LNCaP clone FGC (cell line): ENCODE data around the gene TENM4.

ENCODE experiments used
- DNase-seq: peaks from one replicate; pipeline ENCODE4 v3.0.0-alpha.2; 2011; ENCODE audit warnings: low read depth
- H3K4me3 ChIP-seq: 2 replicates; pipeline ENCODE4 v1.5.1; 2011; ENCODE audit warnings: mild to moderate bottlenecking, low read depth, low read length, control low read depth
- TF ChIP-seq, protein P1 (sequence below): IDR thresholded peaks from 2 replicates; pipeline ENCODE4 v1.5.1; 2012; ENCODE audit warnings: mild to moderate bottlenecking; ENCODE audit not compliant: control insufficient read depth, insufficient read depth; ENCODE audit errors: extremely low read depth

The TENM4 gene

DNA sequence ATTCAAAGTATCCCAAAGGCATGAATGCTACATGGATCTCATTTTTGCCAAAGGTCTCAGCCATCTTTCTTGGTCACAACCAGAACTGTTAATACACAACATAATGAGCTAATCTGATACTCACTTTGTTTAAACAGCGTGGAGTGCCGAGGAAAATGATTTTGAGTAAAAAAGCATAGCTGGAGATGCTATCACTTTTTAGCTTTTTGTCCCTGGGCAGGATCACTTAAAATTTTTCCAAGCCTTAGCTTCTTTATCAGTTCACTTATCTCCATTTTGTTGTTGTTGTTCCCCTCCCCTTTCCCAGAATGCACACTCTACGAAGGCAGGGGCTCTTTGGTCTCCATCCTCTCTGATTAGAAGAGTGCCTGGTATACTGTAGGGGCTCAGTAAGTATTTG lies 636.8 kb downstream of the TENM4 start:
- H3K4me3 ChIP-seq = no peak overlapping the region
- DNase-seq = no peak
- TF ChIP-seq, protein P1, sequence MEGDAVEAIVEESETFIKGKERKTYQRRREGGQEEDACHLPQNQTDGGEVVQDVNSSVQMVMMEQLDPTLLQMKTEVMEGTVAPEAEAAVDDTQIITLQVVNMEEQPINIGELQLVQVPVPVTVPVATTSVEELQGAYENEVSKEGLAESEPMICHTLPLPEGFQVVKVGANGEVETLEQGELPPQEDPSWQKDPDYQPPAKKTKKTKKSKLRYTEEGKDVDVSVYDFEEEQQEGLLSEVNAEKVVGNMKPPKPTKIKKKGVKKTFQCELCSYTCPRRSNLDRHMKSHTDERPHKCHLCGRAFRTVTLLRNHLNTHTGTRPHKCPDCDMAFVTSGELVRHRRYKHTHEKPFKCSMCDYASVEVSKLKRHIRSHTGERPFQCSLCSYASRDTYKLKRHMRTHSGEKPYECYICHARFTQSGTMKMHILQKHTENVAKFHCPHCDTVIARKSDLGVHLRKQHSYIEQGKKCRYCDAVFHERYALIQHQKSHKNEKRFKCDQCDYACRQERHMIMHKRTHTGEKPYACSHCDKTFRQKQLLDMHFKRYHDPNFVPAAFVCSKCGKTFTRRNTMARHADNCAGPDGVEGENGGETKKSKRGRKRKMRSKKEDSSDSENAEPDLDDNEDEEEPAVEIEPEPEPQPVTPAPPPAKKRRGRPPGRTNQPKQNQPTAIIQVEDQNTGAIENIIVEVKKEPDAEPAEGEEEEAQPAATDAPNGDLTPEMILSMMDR = no peak

DNA sequence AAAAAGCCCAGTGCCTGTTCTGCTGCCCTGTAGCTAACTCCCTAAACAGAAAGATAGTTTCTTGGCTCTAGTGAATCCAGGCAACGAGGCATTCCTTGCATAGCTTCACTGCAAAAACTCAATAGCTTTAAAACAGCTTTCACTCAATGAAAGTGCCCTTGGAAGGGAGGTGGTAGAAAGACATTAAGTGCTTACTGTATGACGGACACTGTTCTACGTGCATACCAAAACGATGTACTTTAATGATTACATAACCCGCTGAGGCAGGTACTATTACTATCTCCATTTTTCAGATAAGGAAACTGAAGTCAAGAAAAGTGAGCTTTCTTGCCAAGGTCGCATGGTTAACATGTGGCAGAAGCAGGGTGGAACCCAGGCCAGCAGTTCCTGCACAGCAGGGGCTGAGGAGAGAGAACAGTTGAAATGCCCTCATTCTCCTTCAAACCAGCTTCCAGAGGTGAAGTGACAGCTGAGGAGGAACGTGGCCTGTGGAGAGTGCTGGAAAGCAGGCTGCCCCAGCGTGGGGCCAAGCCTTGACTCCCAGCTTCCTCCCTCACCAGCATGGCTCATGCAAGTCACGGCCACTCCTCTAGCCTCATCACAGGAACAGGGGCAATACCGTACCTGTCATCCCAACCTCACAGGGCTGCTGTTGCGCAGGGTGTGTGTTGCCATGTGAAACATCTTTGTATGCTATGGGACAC lies 638.6 kb downstream of the TENM4 start:
- DNase-seq = peak; percentile 66
- TF ChIP-seq, protein P1 = no peak
- H3K4me3 ChIP-seq = no peak overlapping the region

DNA sequence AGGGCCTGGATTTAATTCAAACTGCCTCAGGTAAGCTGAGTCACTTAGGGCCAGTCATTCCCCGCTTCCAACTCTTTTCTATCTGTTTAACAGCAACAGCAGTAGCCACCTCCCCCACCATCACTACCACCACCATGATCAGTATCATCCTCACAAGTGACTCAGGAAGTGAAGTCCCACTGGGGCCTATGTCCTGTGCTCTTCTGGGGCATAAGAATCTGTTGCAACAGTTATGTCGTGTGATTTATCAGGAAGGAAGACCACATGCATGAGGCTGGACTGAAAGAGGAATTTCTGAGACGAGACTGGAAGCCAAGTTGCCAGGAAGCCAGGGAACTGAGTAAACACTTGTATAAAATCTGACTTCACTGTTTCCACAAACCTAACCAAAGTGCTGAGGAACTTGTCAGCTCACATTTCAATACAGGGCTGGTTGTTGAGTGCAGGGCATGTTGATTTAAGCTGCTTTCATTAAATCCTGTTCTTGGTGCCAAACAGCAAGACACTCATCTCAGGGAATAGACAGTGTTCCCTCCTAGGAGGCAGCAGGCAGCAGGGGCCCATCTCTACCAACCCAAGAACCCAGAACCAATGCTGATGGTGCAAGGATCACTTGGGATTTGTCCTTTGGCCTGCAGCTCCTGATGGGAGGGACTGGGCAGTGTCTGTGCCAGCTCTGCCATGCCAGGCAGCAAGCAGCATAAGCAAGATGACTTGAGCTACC lies 639.5 kb downstream of the TENM4 start:
- no peak overlapping the region for H3K4me3 ChIP-seq
- TF ChIP-seq, protein P1 = no peak
- DNase-seq = peak; percentile 97

DNA sequence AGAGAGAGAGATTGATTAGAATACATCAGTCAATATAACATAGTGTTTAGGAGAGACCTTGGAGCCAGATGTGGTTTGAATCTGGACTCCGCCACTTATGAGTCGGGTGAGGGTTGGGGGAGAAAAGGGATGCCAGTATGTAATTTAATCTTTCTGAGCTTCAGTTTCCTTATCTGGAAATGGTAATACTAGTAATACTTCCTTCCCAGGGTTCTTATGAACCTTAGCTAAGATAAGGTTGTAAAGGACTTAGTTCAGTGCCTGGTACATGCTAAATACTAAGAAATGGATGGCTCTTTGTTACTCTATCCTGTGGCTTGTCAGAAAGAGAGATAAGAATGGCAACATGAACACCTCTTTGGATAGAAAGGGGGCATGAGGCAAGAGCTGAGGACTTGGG lies 640.1 kb downstream of the TENM4 start:
- no peak overlapping the region for H3K4me3 ChIP-seq
- no peak for DNase-seq
- TF ChIP-seq, protein P1 = no peak

DNA sequence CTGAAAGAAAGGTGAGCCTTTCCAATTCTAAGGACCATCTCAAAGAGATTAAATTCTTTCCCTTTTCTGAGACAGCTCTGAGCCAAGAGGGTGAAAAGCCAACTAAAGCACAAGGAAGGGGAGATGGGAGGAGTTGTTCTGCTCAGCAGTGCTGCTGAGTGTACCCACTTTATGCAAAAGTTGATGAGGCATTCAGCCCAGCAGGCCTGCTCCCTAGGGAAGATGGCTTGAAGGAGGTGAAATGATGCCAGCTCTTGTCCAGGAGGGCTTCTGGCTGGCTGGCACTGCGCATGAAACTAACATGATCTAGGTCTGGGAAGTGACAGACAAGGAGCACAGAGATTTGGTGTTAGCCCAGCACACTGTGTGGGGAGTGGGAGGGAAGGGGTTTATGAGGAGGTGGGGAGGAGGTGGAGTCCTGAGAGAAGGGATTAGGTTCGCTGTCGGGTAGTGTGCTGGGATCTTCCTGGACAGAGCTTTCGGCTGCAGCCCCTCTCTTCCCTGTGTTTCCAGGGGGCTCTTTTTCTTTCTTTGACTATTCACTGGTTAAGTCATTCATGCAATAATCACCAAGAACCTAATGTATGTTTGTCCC lies 640.6 kb downstream of the TENM4 start:
- DNase-seq = no peak
- no peak overlapping the region for H3K4me3 ChIP-seq
- TF ChIP-seq, protein P1 = no peak

- DNase-seq = no peak
- no peak overlapping the region for H3K4me3 ChIP-seq
- TF ChIP-seq, protein P1 = peak; percentile 62
Observed at GRCh38 chr11:78798663-78799062, 642.2 kb downstream of the TENM4 start.
